H1 (cell line): ENCODE data around the gene NEK3. TPM values are rescaled to one million over a fixed set of nuclear protein-coding genes. Genes with fewer than 3 reads are reported as not detected.

ENCODE experiments used
- RBBP5 ChIP-seq: IDR thresholded peaks from 2 replicates; pipeline ENCODE4 v1.7.1; 2012; ENCODE audit warnings: low read depth, mild to moderate bottlenecking, inconsistent platforms, low read length, moderate library complexity, borderline replicate concordance
- polyA plus RNA-seq, 7 experiments: library from polyadenylated mRNA; depleted of rRNA in 3 of 7; stranded (reverse) in 5 of 7; unstranded in 2 of 7; fragments of >200 nt in 5 of 7; fragments of 200-250 nt in 2 of 7; gene quantifications; 1 replicate in 5 of 7; 2 replicates in 1 of 7; 4 replicates in 1 of 7; pipeline versions ENCODE4 v1.2.1 to v1.2.3, GENCODE V29; 2011 to 2013; ENCODE audit warnings: missing spikeins in 2 of 7, mixed read lengths in 2 of 7
- total RNA-seq: library from RNA; stranded (reverse); fragmentation: NEBNext Ultra II Directional; extraction: Animal tissue kit (Norgen Biotek cat#: 25700); gene quantifications from 2 replicates; pipeline ENCODE4 v1.2.1, GENCODE V29; 2021

NEK3 gene
- total and polyA plus RNA-seq, 2 of the 8 experiments (the other 6 are each of a cell fraction or from before 2014, with no cell fraction given), result 11.4 to 26.0 TPM

- TF ChIP-seq RBBP5, result no peak
- TF ChIP-seq, all 59 proteins: peak for 10
Measured at GRCh38 chr13:52127783-52128702, 31.4 kb downstream of the NEK3 start (continued).
